Mesenchymal stem cell (in vitro differentiated cells and primary cell): ENCODE data around the gene TLK2.
"Not testable (repeated sequence)": the region's sequence is repeated elsewhere in the genome, so short reads cannot be mapped to it uniquely, and the experiment has no call there.

Experiments used
- DNase-seq: peaks from one replicate; pipeline ENCODE4 v3.0.0-alpha.2; 2013
- H2AFZ ChIP-seq: one replicate; pipeline ENCODE4 v1.6.1; 2013; ENCODE audit warnings: low read depth, mild to moderate bottlenecking, control low read depth, inconsistent platforms, low read length, moderate library complexity
- H2AK5ac ChIP-seq: 2 replicates; pipeline ENCODE4 v1.6.1; 2013; ENCODE audit warnings: low read length, moderate library complexity, mild to moderate bottlenecking, inconsistent platforms; ENCODE audit not compliant: severe bottlenecking
- H2BK120ac ChIP-seq: one replicate; pipeline ENCODE4 v1.6.1; 2013; ENCODE audit warnings: low read depth, mild to moderate bottlenecking, inconsistent platforms, low read length, moderate library complexity
- H2BK12ac ChIP-seq, 2 experiments: one replicate each; pipeline ENCODE4 v1.6.1; 2013; ENCODE audit warnings: inconsistent platforms in 2 of 2, low read length in 2 of 2, mild to moderate bottlenecking in 2 of 2, moderate library complexity in 2 of 2, control low read depth in 1 of 2
- H2BK15ac ChIP-seq: one replicate; pipeline ENCODE4 v1.6.1; 2013; ENCODE audit warnings: mild to moderate bottlenecking, low read depth, inconsistent platforms; ENCODE audit not compliant: poor library complexity, severe bottlenecking
- H2BK5ac ChIP-seq: 2 replicates; pipeline ENCODE4 v1.6.1; 2013; ENCODE audit warnings: low read depth, mild to moderate bottlenecking, low read length, control low read depth, inconsistent platforms; ENCODE audit not compliant: poor library complexity, severe bottlenecking
- H3K14ac ChIP-seq, 2 experiments: one replicate each; pipeline ENCODE4 v1.6.1; 2013; ENCODE audit warnings: inconsistent platforms in 2 of 2, low read length in 2 of 2, control low read depth in 1 of 2, mild to moderate bottlenecking in 1 of 2, moderate library complexity in 1 of 2
- H3K18ac ChIP-seq, 2 experiments: one replicate each; pipeline ENCODE4 v1.6.1; 2013; ENCODE audit warnings: inconsistent platforms in 2 of 2, low read length in 2 of 2, control low read depth in 1 of 2, low read depth in 1 of 2, mild to moderate bottlenecking in 1 of 2
- H3K23ac ChIP-seq, 2 experiments: one replicate each; pipeline ENCODE4 v1.6.1; 2013; ENCODE audit warnings: inconsistent platforms in 2 of 2, low read length in 2 of 2, mild to moderate bottlenecking in 2 of 2, moderate library complexity in 2 of 2, control low read depth in 1 of 2
- H3K27ac ChIP-seq: 2 replicates; pipeline ENCODE4 v1.5.1; 2013; ENCODE audit warnings: mild to moderate bottlenecking, moderate library complexity, low read length, control low read depth, inconsistent platforms; ENCODE audit not compliant: poor library complexity, severe bottlenecking
- H3K27me3 ChIP-seq, 2 experiments: 2 replicates each; pipeline versions ENCODE4 v1.6.1 to v1.7.0; 2013; ENCODE audit warnings: low read length in 2 of 2, mild to moderate bottlenecking in 2 of 2, moderate library complexity in 2 of 2, control low read depth in 1 of 2, inconsistent platforms in 1 of 2; ENCODE audit not compliant: control insufficient read depth in 1 of 2, insufficient read depth in 1 of 2
- H3K36me3 ChIP-seq, 2 experiments: 2 replicates each; pipeline versions ENCODE4 v1.6.1 to v1.7.0; 2013; ENCODE audit warnings: low read length in 2 of 2, control low read depth in 1 of 2, inconsistent platforms in 1 of 2, low read depth in 1 of 2, mild to moderate bottlenecking in 1 of 2; ENCODE audit not compliant: insufficient read depth in 2 of 2, control insufficient read depth in 1 of 2
- H3K4ac ChIP-seq, 2 experiments: one replicate each; pipeline ENCODE4 v1.6.1; 2013; ENCODE audit warnings: inconsistent platforms in 2 of 2, low read length in 2 of 2, mild to moderate bottlenecking in 2 of 2, moderate library complexity in 2 of 2, control low read depth in 1 of 2, low read depth in 1 of 2
- H3K4me1 ChIP-seq: 2 replicates; pipeline ENCODE4 v1.6.1; 2013; ENCODE audit warnings: low read depth, low read length, control low read depth; ENCODE audit not compliant: control insufficient read depth, insufficient read depth
- H3K4me2 ChIP-seq: 2 replicates; pipeline ENCODE4 v1.6.1; 2013; ENCODE audit warnings: low read length, mild to moderate bottlenecking, inconsistent platforms; ENCODE audit not compliant: poor library complexity, severe bottlenecking
- H3K4me3 ChIP-seq, 2 experiments: 2 replicates each; pipeline versions ENCODE4 v1.5.1 to v1.7.0; 2013; ENCODE audit warnings: low read length in 2 of 2, mild to moderate bottlenecking in 2 of 2, control low read depth in 1 of 2, low read depth in 1 of 2; ENCODE audit not compliant: insufficient read depth in 1 of 2
- H3K79me1 ChIP-seq: replicated peaks from 2 replicates; pipeline ENCODE4 v1.6.1; 2013; ENCODE audit warnings: mild to moderate bottlenecking, control low read depth, low read length, inconsistent platforms; ENCODE audit not compliant: poor library complexity, severe bottlenecking
- H3K9ac ChIP-seq: 2 replicates; pipeline ENCODE4 v1.7.0; 2013; ENCODE audit warnings: mild to moderate bottlenecking, low read length, moderate library complexity
- H3K9me3 ChIP-seq: 2 replicates; pipeline ENCODE4 v1.7.0; 2013; ENCODE audit warnings: mild to moderate bottlenecking, low read length; ENCODE audit not compliant: control insufficient read depth
- H4K8ac ChIP-seq: one replicate; pipeline ENCODE4 v1.6.1; 2013; ENCODE audit warnings: inconsistent platforms, mild to moderate bottlenecking, low read length, moderate library complexity
- H4K91ac ChIP-seq: one replicate; pipeline ENCODE4 v1.6.1; 2013; ENCODE audit warnings: mild to moderate bottlenecking, low read length, inconsistent platforms
- WGBS: methylation state at CpG from one replicate; pipeline ENCODE4 v1.1.7; 2013; ENCODE audit warnings: mixed read lengths; 5-methylcytosine and 5-hydroxymethylcytosine counted together

TLK2 gene

GRCh38 chr17:62552851-62553659 lies 74.4 kb downstream of the TLK2 start:
- not testable (repeated sequence) for H3K23ac ChIP-seq, H3K4ac ChIP-seq, H4K91ac ChIP-seq, H3K4me1 ChIP-seq, H2AFZ ChIP-seq, H3K18ac ChIP-seq, H2BK15ac ChIP-seq, H3K9me3 ChIP-seq, H2AK5ac ChIP-seq, H3K36me3 ChIP-seq, H3K4me2 ChIP-seq, H3K79me1 ChIP-seq, H2BK5ac ChIP-seq, H2BK120ac ChIP-seq, H4K8ac ChIP-seq, H3K27ac ChIP-seq, H3K27me3 ChIP-seq, H2BK12ac ChIP-seq, H3K14ac ChIP-seq
- Histone ChIP-seq H3K9ac (peak overlapping the region; percentile 51), H3K4me3 (peak overlapping the region in 1 of 2 experiments; percentile 43)
- WGBS: 0% methylated on average over 1 of the region's 4 CpGs
- peak; percentile 68 for DNase-seq

GRCh38 chr17:62557532-62557931 lies 78.9 kb downstream of the TLK2 start:
- H4K8ac ChIP-seq, H2BK15ac ChIP-seq, H3K79me1 ChIP-seq, H3K4ac ChIP-seq, H2BK5ac ChIP-seq, DNase-seq, H3K23ac ChIP-seq, H3K4me3 ChIP-seq, H3K27me3 ChIP-seq, H3K4me1 ChIP-seq, H3K4me2 ChIP-seq, H2BK12ac ChIP-seq, H4K91ac ChIP-seq, H3K18ac ChIP-seq, H3K27ac ChIP-seq, H2AFZ ChIP-seq, H3K9ac ChIP-seq, H2BK120ac ChIP-seq, H3K9me3 ChIP-seq, H3K14ac ChIP-seq, H2AK5ac ChIP-seq: not testable (repeated sequence)
- 93% methylated on average over 5 of the region's 5 CpGs for WGBS
- H3K36me3 ChIP-seq: peaks cover 4 to 11% of the 10 kb centered on the region in 2 experiments

- not testable (repeated sequence) for H3K4ac ChIP-seq, H3K23ac ChIP-seq, H3K27ac ChIP-seq, H3K9ac ChIP-seq, H2AFZ ChIP-seq, H3K4me3 ChIP-seq, H4K91ac ChIP-seq, H2BK120ac ChIP-seq, H2BK12ac ChIP-seq, H4K8ac ChIP-seq, H2BK5ac ChIP-seq, H3K18ac ChIP-seq, H3K9me3 ChIP-seq, H3K4me2 ChIP-seq, H3K4me1 ChIP-seq, H2AK5ac ChIP-seq, H2BK15ac ChIP-seq, H3K14ac ChIP-seq, H3K27me3 ChIP-seq
- peaks cover 4 to 19% of the 10 kb centered on the region in 2 experiments for H3K36me3 ChIP-seq
- peaks cover 12% of the 10 kb centered on the region for H3K79me1 ChIP-seq
- 0% methylated on average over 1 of the region's 4 CpGs for WGBS
- DNase-seq: peak; percentile 67
These were observed 80.3 kb downstream of the TLK2 start for GRCh38 chr17:62558941-62559340.

- H2BK15ac ChIP-seq, H4K8ac ChIP-seq, H2AFZ ChIP-seq, H3K23ac ChIP-seq, H4K91ac ChIP-seq, H2AK5ac ChIP-seq, H2BK5ac ChIP-seq, H3K27ac ChIP-seq, H2BK120ac ChIP-seq, H3K4me1 ChIP-seq, H3K4ac ChIP-seq, H3K79me1 ChIP-seq, H3K27me3 ChIP-seq, H3K14ac ChIP-seq, H3K4me3 ChIP-seq, H2BK12ac ChIP-seq, H3K9me3 ChIP-seq, DNase-seq, H3K18ac ChIP-seq, H3K4me2 ChIP-seq, H3K9ac ChIP-seq: not testable (repeated sequence)
- WGBS: no CpG with 5 or more reads among the region's 2 CpGs
- H3K36me3 ChIP-seq: peaks cover 0 to 31% of the 10 kb centered on the region in 2 experiments
These were observed 82.3 kb downstream of the TLK2 start for GRCh38 chr17:62560971-62561370.
